CD4-positive, alpha-beta T cell (primary cell): Measurements from ENCODE around the gene PTBP3. TPM values are rescaled to one million over a fixed set of nuclear protein-coding genes. Genes with fewer than 3 reads are reported as not detected.

Source experiments
- ATAC-seq: fragments of 200-7000 bp; cut with Tn5 transposase; one replicate; pipeline ENCODE4 v1.10.0; 2022; ENCODE audit warnings: mild to moderate bottlenecking; ENCODE audit not compliant: poor library complexity
- CTCF ChIA-PET: fragments of 350-600 bp; sonication (Branson Sonifier 250); formaldehyde crosslinking; loops from one replicate; lab custom pipeline; 2021; ENCODE audit warnings: antibody characterized with exemption, inconsistent platforms; lab: Charles Lee
- POLR2A ChIA-PET: fragments of 350-600 bp; sonication (Branson Sonifier 250); formaldehyde crosslinking; loops from one replicate; lab custom pipeline; 2021; ENCODE audit warnings: antibody characterized with exemption, inconsistent platforms; lab: Charles Lee
- DNase-seq, 14 experiments: peaks; one replicate each; pipeline ENCODE4 v3.0.0-alpha.2; 2013 to 2020; ENCODE audit warnings: mixed read lengths in 2 of 14
- H3K27ac ChIP-seq, 2 donors: one replicate each; pipeline versions ENCODE4 v1.5.1 to v1.7.0; 2013; ENCODE audit warnings: low read length in 2 of 2, low read depth in 1 of 2, mild to moderate bottlenecking in 1 of 2
- H3K27me3 ChIP-seq, 2 experiments: 1 replicate in 1 of 2; 2 replicates in 1 of 2; pipeline versions ENCODE4 v1.6.1 to v1.7.0; 2013; ENCODE audit warnings: low read length in 2 of 2, control low read depth in 1 of 2, mild to moderate bottlenecking in 1 of 2, moderate library complexity in 1 of 2; ENCODE audit not compliant: insufficient read depth in 2 of 2, control insufficient read depth in 1 of 2
- H3K36me3 ChIP-seq: one replicate; pipeline ENCODE4 v1.6.1; 2013; ENCODE audit warnings: low read length, control low read depth; ENCODE audit not compliant: insufficient read depth
- H3K4me1 ChIP-seq: one replicate; pipeline ENCODE4 v1.6.1; 2013; ENCODE audit warnings: low read length, control low read depth; ENCODE audit not compliant: insufficient read depth
- H3K4me3 ChIP-seq: one replicate; pipeline ENCODE4 v1.5.1; 2013; ENCODE audit warnings: mild to moderate bottlenecking, low read length, moderate library complexity
- H3K9me3 ChIP-seq, 2 experiments: 1 replicate in 1 of 2; 2 replicates in 1 of 2; pipeline versions ENCODE4 v1.6.1 to v1.7.0; 2013; ENCODE audit warnings: low read length in 2 of 2, mild to moderate bottlenecking in 2 of 2, control low read depth in 1 of 2, moderate library complexity in 1 of 2; ENCODE audit not compliant: control insufficient read depth in 1 of 2, insufficient read depth in 1 of 2
- H3K27ac Mint-ChIP-seq: one replicate; pipeline ENCODE4 v1.8.0; 2020; ENCODE audit warnings: mixed read lengths
- H3K27me3 Mint-ChIP-seq: one replicate; pipeline ENCODE4 v1.8.0; 2021; ENCODE audit warnings: mixed read lengths
- H3K36me3 Mint-ChIP-seq: one replicate; pipeline ENCODE4 v1.8.0; 2021; ENCODE audit warnings: low read depth, mixed read lengths
- H3K4me1 Mint-ChIP-seq: one replicate; pipeline ENCODE4 v1.8.0; 2021; ENCODE audit warnings: low read depth, mixed read lengths
- H3K4me3 Mint-ChIP-seq: one replicate; pipeline ENCODE4 v1.8.0; 2020; ENCODE audit warnings: mild to moderate bottlenecking, mixed read lengths
- H3K9me3 Mint-ChIP-seq: one replicate; pipeline ENCODE4 v1.8.0; 2020; ENCODE audit warnings: mixed read lengths
- intact Hi-C, 2 experiments: fragments of 100-400 bp; cut with DNase I in 1 of 2; cut with micrococcal nuclease in 1 of 2; formaldehyde crosslinking; loops; one replicate each; pipeline versions ENCODE4 v1.15.1 to v1.9.0; 2023 to 2025; cut with DNase I, micrococcal nuclease
- total RNA-seq, 174 experiments: library from RNA in 2 of 174; stranded (reverse) in 2 of 174; gene quantifications; one replicate each; pipeline ENCODE4 v1.2.3 and lab custom pipeline; 2021 to 2026
- TF ChIP-seq, protein P1 (sequence below): fragments of 200-600 bp; IDR thresholded peaks from one replicate; pipeline ENCODE4 v1.8.0; 2022; ENCODE audit warnings: antibody characterized with exemption, mild to moderate bottlenecking

The PTBP3 gene
- total RNA-seq, 2 experiments from 2014 or later, result 100.0 to 110 TPM

- no peaks in the 10 kb centered on the region for H3K9me3 ChIP-seq
- DNase-seq (no peak), ATAC-seq (no peak)
- H3K4me3 Mint-ChIP-seq, result no peak overlapping the region
- H3K36me3 Mint-ChIP-seq, result peaks cover 80% of the 10 kb centered on the region
- CTCF ChIA-PET, result interaction anchor here (1.4 kb wide), 1 partner anchor 12 kb away, joined by 3 read pairs; no protein-coding TSS in a partner anchor
- H3K27ac ChIP-seq, result no peak overlapping the region
- H3K36me3 ChIP-seq, result peaks cover 34% of the 10 kb centered on the region
- H3K4me3 ChIP-seq, result no peak overlapping the region
- POLR2A ChIA-PET, result no interaction called here
- H3K27me3 Mint-ChIP-seq, result no peaks in the 10 kb centered on the region
- intact Hi-C loops, result no loop called here
- H3K27me3 ChIP-seq, result no peaks in the 10 kb centered on the region
- H3K27ac Mint-ChIP-seq, result peak overlapping the region; percentile 16
- peaks cover 37% of the 10 kb centered on the region for H3K4me1 Mint-ChIP-seq
- no peaks in the 10 kb centered on the region for H3K9me3 Mint-ChIP-seq
- TF ChIP-seq, protein P1, sequence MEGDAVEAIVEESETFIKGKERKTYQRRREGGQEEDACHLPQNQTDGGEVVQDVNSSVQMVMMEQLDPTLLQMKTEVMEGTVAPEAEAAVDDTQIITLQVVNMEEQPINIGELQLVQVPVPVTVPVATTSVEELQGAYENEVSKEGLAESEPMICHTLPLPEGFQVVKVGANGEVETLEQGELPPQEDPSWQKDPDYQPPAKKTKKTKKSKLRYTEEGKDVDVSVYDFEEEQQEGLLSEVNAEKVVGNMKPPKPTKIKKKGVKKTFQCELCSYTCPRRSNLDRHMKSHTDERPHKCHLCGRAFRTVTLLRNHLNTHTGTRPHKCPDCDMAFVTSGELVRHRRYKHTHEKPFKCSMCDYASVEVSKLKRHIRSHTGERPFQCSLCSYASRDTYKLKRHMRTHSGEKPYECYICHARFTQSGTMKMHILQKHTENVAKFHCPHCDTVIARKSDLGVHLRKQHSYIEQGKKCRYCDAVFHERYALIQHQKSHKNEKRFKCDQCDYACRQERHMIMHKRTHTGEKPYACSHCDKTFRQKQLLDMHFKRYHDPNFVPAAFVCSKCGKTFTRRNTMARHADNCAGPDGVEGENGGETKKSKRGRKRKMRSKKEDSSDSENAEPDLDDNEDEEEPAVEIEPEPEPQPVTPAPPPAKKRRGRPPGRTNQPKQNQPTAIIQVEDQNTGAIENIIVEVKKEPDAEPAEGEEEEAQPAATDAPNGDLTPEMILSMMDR, result no peak
- H3K4me1 ChIP-seq, result no peaks in the 10 kb centered on the region
Observed at GRCh38 chr9:112249277-112249676, 84.1 kb downstream of the PTBP3 start.

- DNase-seq, result no peak
- Histone ChIP-seq H3K27me3 (no peaks in the 10 kb centered on the region), H3K4me1 (no peaks in the 10 kb centered on the region), H3K4me3 (no peak overlapping the region), H3K9me3 (no peaks in the 10 kb centered on the region), H3K27ac (no peak overlapping the region), H3K36me3 (peaks cover 34% of the 10 kb centered on the region)
- TF ChIP-seq, protein P1, result no peak
- intact Hi-C loops, result no loop called here
- no peak overlapping the region for H3K4me3 Mint-ChIP-seq
- peaks cover 79% of the 10 kb centered on the region for H3K36me3 Mint-ChIP-seq
- peak overlapping the region; percentile 16 for H3K27ac Mint-ChIP-seq
- ChIA-PET POLR2A (no interaction called here), CTCF (no interaction called here)
- H3K4me1 Mint-ChIP-seq, result peaks cover 37% of the 10 kb centered on the region
- H3K9me3 Mint-ChIP-seq, result no peaks in the 10 kb centered on the region
- no peaks in the 10 kb centered on the region for H3K27me3 Mint-ChIP-seq
- no peak for ATAC-seq
Observed at GRCh38 chr9:112248722-112249121, 84.7 kb downstream of the PTBP3 start.

DNA sequence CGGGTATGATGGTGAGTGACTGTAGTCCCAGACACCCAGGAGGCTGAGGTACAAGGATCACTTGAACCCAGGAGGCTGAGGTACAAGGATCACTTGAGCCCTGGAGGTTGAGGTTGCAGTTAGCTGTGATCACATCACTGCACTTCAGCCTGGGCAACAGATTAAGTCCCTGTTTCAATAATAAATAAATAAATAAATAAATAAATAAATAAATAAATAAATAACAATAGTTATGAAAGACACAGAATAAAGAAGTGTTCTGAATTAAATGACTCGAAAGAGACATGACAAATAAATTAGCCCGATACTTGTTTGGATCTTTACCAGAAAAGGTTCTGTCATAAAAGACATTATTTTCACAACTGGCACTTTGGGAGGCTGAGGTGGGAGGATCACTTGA lies 86.3 kb downstream of the PTBP3 start:
- Mint-ChIP-seq H3K9me3 (no peaks in the 10 kb centered on the region), H3K27ac (no peak overlapping the region), H3K4me3 (no peak overlapping the region), H3K4me1 (peaks cover 23% of the 10 kb centered on the region), H3K36me3 (peaks cover 78% of the 10 kb centered on the region), H3K27me3 (no peaks in the 10 kb centered on the region)
- TF ChIP-seq, protein P1, result no peak
- Histone ChIP-seq H3K4me3 (no peak overlapping the region), H3K27ac (no peak overlapping the region), H3K9me3 (no peaks in the 10 kb centered on the region), H3K27me3 (no peaks in the 10 kb centered on the region), H3K36me3 (peaks cover 27% of the 10 kb centered on the region), H3K4me1 (no peaks in the 10 kb centered on the region)
- no peak for DNase-seq
- CTCF ChIA-PET, result no interaction called here
- POLR2A ChIA-PET, result no interaction called here
- no peak for ATAC-seq
- intact Hi-C loops, result no loop called here
